GM12878 (cell line): Measurements from ENCODE around the gene HCN4.

Source experiments
- CREM ChIP-seq: IDR thresholded peaks from 2 replicates; pipeline ENCODE4 v1.6.1; 2014; ENCODE audit warnings: antibody characterized with exemption, low read depth
- EP300 ChIP-seq, 2 experiments: fragments of 150-350 bp in 1 of 2; IDR thresholded peaks; 2 replicates each; pipeline ENCODE4 v1.6.1; 2011 to 2012; ENCODE audit warnings: low read depth in 2 of 2, low read length in 2 of 2, borderline replicate concordance in 1 of 2, improper control_type of control experiment in 1 of 2, inconsistent platforms in 1 of 2; ENCODE audit not compliant: control insufficient read depth in 1 of 2
- KLF5 ChIP-seq: fragments of 450-650 bp; IDR thresholded peaks from 2 replicates; pipeline ENCODE4 v1.6.1; 2014; ENCODE audit warnings: mild to moderate bottlenecking; ENCODE audit not compliant: partially characterized antibody
- TF ChIP-seq, protein P1 (sequence below), 3 experiments: IDR thresholded peaks in 2 of 3; conservative IDR thresholded peaks in 1 of 3; 2 replicates each; pipeline ENCODE4 v1.5.1; 2011; ENCODE audit warnings: low read depth in 3 of 3, low read length in 3 of 3, mild to moderate bottlenecking in 3 of 3, control low read depth in 2 of 3, moderate library complexity in 2 of 3, inconsistent platforms in 1 of 3, mixed read lengths in 1 of 3; ENCODE audit not compliant: control insufficient read depth in 2 of 3, insufficient read depth in 1 of 3; ENCODE audit errors: extremely low read depth in 1 of 3

DNA sequence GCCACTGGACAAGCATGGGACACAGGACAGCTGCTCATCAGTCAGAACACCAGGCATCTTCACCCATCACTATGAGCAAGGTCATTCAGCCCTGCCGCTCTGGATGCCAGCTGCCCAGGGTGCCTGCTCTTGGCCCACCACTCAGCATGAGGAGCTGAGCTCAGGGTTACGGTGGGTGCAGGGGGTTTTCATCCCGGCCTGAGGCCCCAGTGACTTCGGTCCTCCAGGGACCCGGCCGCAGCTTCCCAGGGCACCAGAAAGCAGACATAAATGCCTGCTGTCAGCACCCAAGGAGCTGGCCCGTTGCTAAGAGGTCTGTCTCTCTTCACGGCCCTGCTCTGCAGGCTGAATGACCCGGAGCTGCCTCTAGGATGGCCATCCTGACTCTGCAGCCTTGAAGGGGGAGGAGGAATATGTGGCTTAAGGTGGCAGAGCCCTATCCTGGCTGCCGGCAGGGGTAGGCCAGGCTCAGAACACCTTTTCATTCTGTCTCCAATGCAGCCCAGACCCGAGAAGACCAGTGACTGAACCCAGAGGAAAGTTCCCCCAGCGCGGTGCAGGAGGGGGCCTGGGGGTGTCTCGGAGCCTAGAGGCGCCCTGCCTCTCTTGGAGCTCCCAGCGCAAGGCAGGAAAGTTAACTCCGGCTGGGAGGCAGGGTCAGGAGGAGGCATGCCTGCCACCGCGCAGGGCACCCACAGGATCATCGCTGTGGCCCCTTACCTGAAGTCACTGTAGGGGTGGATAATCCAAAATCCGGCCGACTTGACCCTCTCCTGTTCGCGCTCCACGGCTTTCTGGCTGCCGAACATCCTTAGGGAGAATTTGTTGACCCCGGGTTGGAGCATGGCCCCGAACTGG, 1.8 kb downstream of the HCN4 start:
- TF ChIP-seq, protein P1, sequence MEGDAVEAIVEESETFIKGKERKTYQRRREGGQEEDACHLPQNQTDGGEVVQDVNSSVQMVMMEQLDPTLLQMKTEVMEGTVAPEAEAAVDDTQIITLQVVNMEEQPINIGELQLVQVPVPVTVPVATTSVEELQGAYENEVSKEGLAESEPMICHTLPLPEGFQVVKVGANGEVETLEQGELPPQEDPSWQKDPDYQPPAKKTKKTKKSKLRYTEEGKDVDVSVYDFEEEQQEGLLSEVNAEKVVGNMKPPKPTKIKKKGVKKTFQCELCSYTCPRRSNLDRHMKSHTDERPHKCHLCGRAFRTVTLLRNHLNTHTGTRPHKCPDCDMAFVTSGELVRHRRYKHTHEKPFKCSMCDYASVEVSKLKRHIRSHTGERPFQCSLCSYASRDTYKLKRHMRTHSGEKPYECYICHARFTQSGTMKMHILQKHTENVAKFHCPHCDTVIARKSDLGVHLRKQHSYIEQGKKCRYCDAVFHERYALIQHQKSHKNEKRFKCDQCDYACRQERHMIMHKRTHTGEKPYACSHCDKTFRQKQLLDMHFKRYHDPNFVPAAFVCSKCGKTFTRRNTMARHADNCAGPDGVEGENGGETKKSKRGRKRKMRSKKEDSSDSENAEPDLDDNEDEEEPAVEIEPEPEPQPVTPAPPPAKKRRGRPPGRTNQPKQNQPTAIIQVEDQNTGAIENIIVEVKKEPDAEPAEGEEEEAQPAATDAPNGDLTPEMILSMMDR (IDR thresholded peaks at IDR 0.05 in 2 of 3, conservative IDR thresholded peaks at IDR 0.05 in 1 of 3; ENCODE audit: control insufficient read depth in 2 of 3, extremely low read depth in 1 of 3, insufficient read depth in 1 of 3, low read depth in 3 of 3, low read length in 3 of 3) = no peak
- TF ChIP-seq EP300 (IDR thresholded peaks at IDR 0.05; ENCODE audit: borderline replicate concordance in 1 of 2, control insufficient read depth in 1 of 2, low read depth in 2 of 2, low read length in 2 of 2) (no peak), CREM (no peak), KLF5 (no peak)
